ENCODE results near the gene IL23A.
"Not testable (repeated sequence)": the region's sequence is repeated elsewhere in the genome, so short reads cannot be mapped to it uniquely, and the experiment has no call there.

GRCh38 chr12:56321610-56322009 is 17.1 kb upstream of the IL23A start:
- TF ChIP-seq PPARA (CRISPR knock-in tag; IDR thresholded peaks at IDR 0.05; ENCODE audit: borderline replicate concordance); ARNTL (CRISPR knock-in tag; IDR thresholded peaks at IDR 0.05; ENCODE audit: borderline replicate concordance, low read depth); CSDC2 (CRISPR knock-in tag; IDR thresholded peaks at IDR 0.05); ZFP30 (CRISPR knock-in tag; IDR thresholded peaks at IDR 0.05); CSRNP3 (CRISPR knock-in tag; IDR thresholded peaks at IDR 0.05); TSHZ2 (CRISPR knock-in tag; IDR thresholded peaks at IDR 0.05); OSR1 (CRISPR knock-in tag; IDR thresholded peaks at IDR 0.05): not testable (repeated sequence)

Data from SK-N-SH treated with all-trans-retinoic acid at 6 μM for 48 hours (cell line).